GM21381 (cell line): ENCODE measurements around the gene SKI.

ENCODE experiments used
- ATAC-seq: cut with Tn5 transposase; IDR thresholded peaks from one replicate; pipeline ENCODE4 v1.9.1; 2021; ENCODE audit warnings: mild to moderate bottlenecking, moderate library complexity; ENCODE audit not compliant: unreplicated experiment

SKI gene

GRCh38 chr1:2335721-2336455 lies 107.8 kb downstream of the SKI start:
- no peak for ATAC-seq

- no peak for ATAC-seq
Measured at GRCh38 chr1:2336499-2336898, 108.4 kb downstream of the SKI start.

GRCh38 chr1:2337081-2337480 lies 109.0 kb downstream of the SKI start:
- ATAC-seq, result no peak

- ATAC-seq, result no peak
Measured at GRCh38 chr1:2337501-2337900, 109.4 kb downstream of the SKI start.

GRCh38 chr1:2339206-2340085 lies 111.3 kb downstream of the SKI start:
- ATAC-seq, result no peak

GRCh38 chr1:2340086-2340917 lies 112.2 kb downstream of the SKI start:
- no peak for ATAC-seq

- ATAC-seq, result no peak
Measured at GRCh38 chr1:2340918-2341254, 112.8 kb downstream of the SKI start.

- ATAC-seq, result no peak
Measured at GRCh38 chr1:2341706-2342383, 113.7 kb downstream of the SKI start.

- ATAC-seq, result no peak
Measured at GRCh38 chr1:2342384-2343022, 114.4 kb downstream of the SKI start.

- no peak for ATAC-seq
Measured at GRCh38 chr1:2343023-2343935, 115.2 kb downstream of the SKI start.

GRCh38 chr1:2344121-2344681 lies 116.1 kb downstream of the SKI start:
- ATAC-seq, result no peak

- ATAC-seq, result no peak
Measured at GRCh38 chr1:2344744-2345296, 116.7 kb downstream of the SKI start.

GRCh38 chr1:2345297-2346075 lies 117.4 kb downstream of the SKI start:
- no peak for ATAC-seq

GRCh38 chr1:2346691-2347408 lies 118.7 kb downstream of the SKI start:
- ATAC-seq, result no peak

GRCh38 chr1:2347409-2347785 lies 119.3 kb downstream of the SKI start:
- no peak for ATAC-seq

GRCh38 chr1:2347896-2348295 lies 119.8 kb downstream of the SKI start:
- no peak for ATAC-seq
